Suprapubic skin (tissue), 4 donors: ENCODE results near the gene SERINC2. TPM values are rescaled to one million over a fixed set of nuclear protein-coding genes. Genes with fewer than 3 reads are reported as not detected.

ENCODE experiments used
- DNase-seq, 2 donors: peaks; one replicate each; pipeline ENCODE4 v3.0.0-alpha.2; 2019; ENCODE audit warnings: low spot score in 2 of 2
- H3K27ac ChIP-seq: fragments of 200-600 bp; sonication (generic); one replicate; pipeline ENCODE4 v1.5.1; 2019
- H3K27me3 ChIP-seq: fragments of 200-600 bp; sonication (generic); one replicate; pipeline ENCODE4 v1.5.1; 2019
- H3K36me3 ChIP-seq: fragments of 200-600 bp; sonication (generic); one replicate; pipeline ENCODE4 v1.5.1; 2019
- H3K4me1 ChIP-seq: fragments of 200-600 bp; sonication (generic); one replicate; pipeline ENCODE4 v1.5.1; 2019
- H3K4me3 ChIP-seq: fragments of 200-600 bp; sonication (generic); one replicate; pipeline ENCODE4 v1.5.1; 2019; ENCODE audit warnings: mild to moderate bottlenecking
- H3K9me3 ChIP-seq: fragments of 200-600 bp; sonication (generic); one replicate; pipeline ENCODE4 v1.5.1; 2019
- CTCF ChIP-seq, 2 donors: fragments of 200-600 bp in 1 of 2; fragments of 450-650 bp in 1 of 2; sonication (generic) in 1 of 2; IDR thresholded peaks; one replicate each; pipeline ENCODE4 v1.5.1; 2016 to 2019; ENCODE audit warnings: antibody characterized with exemption in 2 of 2, mild to moderate bottlenecking in 1 of 2, moderate library complexity in 1 of 2
- EP300 ChIP-seq: sonication (generic); formaldehyde crosslinking; IDR thresholded peaks from one replicate; pipeline ENCODE4 v1.6.1; 2017; ENCODE audit warnings: antibody characterized with exemption
- POLR2A ChIP-seq, 2 donors: fragments of 450-650 bp; IDR thresholded peaks; one replicate each; pipeline ENCODE4 v1.6.1; 2017; ENCODE audit warnings: antibody characterized with exemption in 2 of 2, mild to moderate bottlenecking in 2 of 2, moderate library complexity in 2 of 2
- POLR2AphosphoS5 ChIP-seq, 3 donors: sonication (generic); formaldehyde crosslinking; IDR thresholded peaks; one replicate each; pipeline ENCODE4 v1.6.1; 2017; ENCODE audit warnings: antibody characterized with exemption in 3 of 3
- WGBS: methylation state at CpG from one replicate; pipeline ENCODE4 v1.1.5; 2018; 5-methylcytosine and 5-hydroxymethylcytosine counted together
- total RNA-seq, 4 donors: library from RNA; depleted of rRNA; stranded (reverse); fragments of >200 nt; gene quantifications; one replicate each; pipeline ENCODE4 v1.1.0, GENCODE V29; 2016

Gene SERINC2
- total RNA-seq, 4 donors from 2014 or later, result 52.9 to 95.6 (median 68.3) TPM

GRCh38 chr1:31441970-31442647 is 29.1 kb downstream of the SERINC2 start:
- H3K9me3 ChIP-seq, result no peaks in the 10 kb centered on the region
- H3K4me3 ChIP-seq, result no peak overlapping the region
- 89% methylated on average over 10 of the region's 10 CpGs for WGBS
- no peaks in the 10 kb centered on the region for H3K4me1 ChIP-seq
- peak in 1 of 2 donors; percentile 42 for DNase-seq
- H3K27ac ChIP-seq, result no peak overlapping the region
- no peaks in the 10 kb centered on the region for H3K27me3 ChIP-seq
- no peak for TF ChIP-seq EP300
- TF ChIP-seq POLR2AphosphoS5 (IDR thresholded peaks at IDR 0.05), result no peak
- TF ChIP-seq CTCF (IDR thresholded peaks at IDR 0.05), result no peak
- TF ChIP-seq POLR2A (IDR thresholded peaks at IDR 0.05), result no peak
- H3K36me3 ChIP-seq, result no peaks in the 10 kb centered on the region

GRCh38 chr1:31442648-31442994 is 29.6 kb downstream of the SERINC2 start:
- Histone ChIP-seq H3K27me3 (no peaks in the 10 kb centered on the region), H3K4me3 (no peak overlapping the region), H3K4me1 (no peaks in the 10 kb centered on the region), H3K9me3 (no peaks in the 10 kb centered on the region), H3K36me3 (no peaks in the 10 kb centered on the region), H3K27ac (no peak overlapping the region)
- WGBS, result 88% methylated on average over 4 of the region's 4 CpGs
- no peak for DNase-seq
- TF ChIP-seq CTCF (IDR thresholded peaks at IDR 0.05), result no peak
- TF ChIP-seq EP300, result no peak
- no peak for TF ChIP-seq POLR2AphosphoS5 (IDR thresholded peaks at IDR 0.05)
- TF ChIP-seq POLR2A (IDR thresholded peaks at IDR 0.05), result no peak

- no peak overlapping the region for H3K27ac ChIP-seq
- no peaks in the 10 kb centered on the region for H3K36me3 ChIP-seq
- 100% methylated on average over 1 of the region's 1 CpG for WGBS
- H3K4me1 ChIP-seq, result no peaks in the 10 kb centered on the region
- TF ChIP-seq CTCF (IDR thresholded peaks at IDR 0.05) (no peak), EP300 (no peak)
- DNase-seq, result no peak
- H3K9me3 ChIP-seq, result no peaks in the 10 kb centered on the region
- H3K4me3 ChIP-seq, result no peak overlapping the region
- H3K27me3 ChIP-seq, result peaks cover 1% of the 10 kb centered on the region
Measured at GRCh38 chr1:31443673-31444072, 30.7 kb downstream of the SERINC2 start.

- no peaks in the 10 kb centered on the region for H3K4me1 ChIP-seq
- no peak overlapping the region for H3K4me3 ChIP-seq
- WGBS, result 79% methylated on average over 8 of the region's 8 CpGs
- no peak for DNase-seq
- H3K27ac ChIP-seq, result no peak overlapping the region
- no peak for TF ChIP-seq CTCF (IDR thresholded peaks at IDR 0.05)
- no peak for TF ChIP-seq EP300
- TF ChIP-seq POLR2AphosphoS5 (IDR thresholded peaks at IDR 0.05), result no peak
- TF ChIP-seq POLR2A (IDR thresholded peaks at IDR 0.05), result no peak
- H3K9me3 ChIP-seq, result no peaks in the 10 kb centered on the region
- no peaks in the 10 kb centered on the region for H3K36me3 ChIP-seq
- peaks cover 5% of the 10 kb centered on the region for H3K27me3 ChIP-seq
Measured at GRCh38 chr1:31444725-31445448, 31.9 kb downstream of the SERINC2 start.

GRCh38 chr1:31445951-31446350 is 32.9 kb downstream of the SERINC2 start:
- TF ChIP-seq CTCF (IDR thresholded peaks at IDR 0.05), result no peak
- TF ChIP-seq EP300, result no peak
- TF ChIP-seq POLR2AphosphoS5 (IDR thresholded peaks at IDR 0.05), result no peak
- TF ChIP-seq POLR2A (IDR thresholded peaks at IDR 0.05), result no peak
- 72% methylated on average over 3 of the region's 3 CpGs for WGBS

More at GRCh38 chr1:31445951-31446350, 32.9 kb downstream of the SERINC2 start:
- Histone ChIP-seq H3K27me3 (peaks cover 8% of the 10 kb centered on the region), H3K4me3 (no peak overlapping the region), H3K36me3 (no peaks in the 10 kb centered on the region), H3K9me3 (no peaks in the 10 kb centered on the region), H3K27ac (no peak overlapping the region), H3K4me1 (no peaks in the 10 kb centered on the region)
- DNase-seq, result no peak
